ENCODE measurements around the gene FAM135A. TPM values are rescaled to one million over a fixed set of nuclear protein-coding genes. Genes with fewer than 3 reads are reported as not detected.

The FAM135A gene
- total and polyA plus RNA-seq, 2 experiments from 2014 or later, result 3.5 to 8.2 TPM

DNA sequence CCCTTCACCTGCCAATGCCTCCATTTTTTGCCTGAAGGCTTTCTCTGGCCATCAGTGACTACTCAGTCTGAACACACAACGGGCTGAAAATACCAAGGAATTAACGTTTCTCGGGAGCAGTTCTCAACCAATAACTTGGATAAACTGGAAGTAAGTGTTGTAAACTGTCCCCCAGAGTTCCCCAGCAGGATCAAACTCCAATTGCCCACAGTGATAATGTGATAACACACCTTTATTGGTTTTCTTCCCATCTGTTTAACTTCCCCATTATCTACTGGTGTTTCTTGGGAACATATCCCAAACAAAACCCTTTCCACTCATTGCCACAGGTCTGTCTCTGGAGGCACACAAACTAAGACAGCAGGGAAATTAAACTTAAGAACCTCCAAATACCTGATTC lies 21.8 kb upstream of the FAM135A start:
- Histone ChIP-seq H3K9me3 (ENCODE audit: low read depth) (no peaks in the 10 kb centered on the region), H3K4me2 (ENCODE audit: unreplicated experiment) (no peak overlapping the region), H3K9ac (no peak overlapping the region), H2AFZ (no peak overlapping the region), H3K36me3 (ENCODE audit: low read depth) (no peaks in the 10 kb centered on the region), H3K9me2 (ENCODE audit: insufficient read depth) (no peaks in the 10 kb centered on the region), H3K27me3 (replicated peaks; ENCODE audit: insufficient read depth) (peaks cover 20% of the 10 kb centered on the region; the same call in 1 of the 2 replicates), H3K4me1 (ENCODE audit: insufficient read depth) (no peaks in the 10 kb centered on the region), H3F3A (ENCODE audit: insufficient read depth) (no peaks in the 10 kb centered on the region), H3K27ac (no peak overlapping the region), H3K4me3 (no peak overlapping the region), H3K79me2 (ENCODE audit: insufficient read depth) (no peaks in the 10 kb centered on the region), H4K20me1 (ENCODE audit: insufficient read depth) (no peaks in the 10 kb centered on the region)
- DNase-seq, result no peak
- in situ Hi-C loops (cut with MboI), result no loop called here
- WGBS, 2 experiments (ENCODE audit: low coverage in 1 of 2, low lambda C conversion rate in 2 of 2, missing lambda C conversion rate in 2 of 2), result 67 to 70% methylated on average over 3 of the region's 3 CpGs
- TF ChIP-seq EZH2phosphoT487 (IDR thresholded peaks at IDR 0.05; ENCODE audit: insufficient read depth, low read depth) (no peak), EZH2 (IDR thresholded peaks at IDR 0.05; ENCODE audit: insufficient read depth, poor library complexity, severe bottlenecking) (no peak)

DNA sequence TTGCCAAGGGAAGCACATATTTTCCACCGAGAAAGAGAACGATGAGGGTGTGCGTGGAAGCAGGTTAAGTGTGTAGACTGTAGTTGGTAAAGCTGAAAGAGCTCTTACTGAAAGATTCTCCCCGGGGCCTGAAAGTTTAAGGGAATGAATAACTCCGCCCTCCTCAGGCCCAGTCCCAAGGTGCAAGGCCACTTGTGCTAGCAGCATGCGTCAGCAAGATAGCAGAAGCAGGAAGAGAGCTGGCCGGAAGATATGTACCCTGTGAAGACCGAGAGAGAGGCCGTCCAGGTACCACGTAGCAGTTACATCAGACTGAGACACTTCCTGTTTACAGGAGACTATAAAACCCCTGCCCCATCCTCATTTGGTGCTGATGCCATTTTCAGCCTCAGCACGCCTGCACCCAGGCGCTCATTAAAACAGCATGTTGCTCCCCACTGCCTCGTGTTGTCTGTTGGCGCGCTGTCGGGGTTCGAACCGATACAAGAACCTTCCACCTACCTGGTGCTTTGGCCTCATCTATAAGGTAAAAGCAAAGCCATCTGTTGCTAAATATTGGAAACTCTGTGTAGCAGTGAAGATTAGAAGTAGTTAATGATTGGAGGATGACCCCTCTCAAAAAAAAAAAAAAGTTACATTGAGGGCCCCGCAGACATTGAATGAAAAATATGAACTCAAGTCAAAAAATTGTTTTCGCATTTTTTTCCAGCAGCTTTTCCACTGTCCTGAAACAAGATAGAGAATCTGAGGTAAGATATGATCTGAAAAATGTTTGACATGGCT lies 18.6 kb upstream of the FAM135A start:
- H3K4me3 ChIP-seq, result no peak overlapping the region
- H3K4me2 ChIP-seq (ENCODE audit: unreplicated experiment), result no peak overlapping the region
- H2AFZ ChIP-seq, result no peak overlapping the region
- H3K4me1 ChIP-seq (ENCODE audit: insufficient read depth), result no peaks in the 10 kb centered on the region
- no peaks in the 10 kb centered on the region for H4K20me1 ChIP-seq (ENCODE audit: insufficient read depth)
- 77 to 83% methylated on average over 19 to 20 of the region's 20 CpGs for WGBS, 2 experiments (ENCODE audit: low coverage in 1 of 2, low lambda C conversion rate in 2 of 2, missing lambda C conversion rate in 2 of 2)
- TF ChIP-seq EZH2 (IDR thresholded peaks at IDR 0.05; ENCODE audit: insufficient read depth, poor library complexity, severe bottlenecking), result no peak
- TF ChIP-seq EZH2phosphoT487 (IDR thresholded peaks at IDR 0.05; ENCODE audit: insufficient read depth, low read depth), result no peak
- no peak overlapping the region for H3K9ac ChIP-seq
- H3K36me3 ChIP-seq (ENCODE audit: low read depth), result no peaks in the 10 kb centered on the region
- H3K9me2 ChIP-seq (ENCODE audit: insufficient read depth), result no peaks in the 10 kb centered on the region
- no peaks in the 10 kb centered on the region for H3F3A ChIP-seq (ENCODE audit: insufficient read depth)
- H3K9me3 ChIP-seq (ENCODE audit: low read depth), result no peaks in the 10 kb centered on the region
- DNase-seq, result no peak
- peaks cover 19% of the 10 kb centered on the region for H3K27me3 ChIP-seq (replicated peaks; ENCODE audit: insufficient read depth)
- H3K27ac ChIP-seq, result no peak overlapping the region
- in situ Hi-C loops (cut with MboI), result no loop called here
- H3K79me2 ChIP-seq (ENCODE audit: insufficient read depth), result no peaks in the 10 kb centered on the region

DNA sequence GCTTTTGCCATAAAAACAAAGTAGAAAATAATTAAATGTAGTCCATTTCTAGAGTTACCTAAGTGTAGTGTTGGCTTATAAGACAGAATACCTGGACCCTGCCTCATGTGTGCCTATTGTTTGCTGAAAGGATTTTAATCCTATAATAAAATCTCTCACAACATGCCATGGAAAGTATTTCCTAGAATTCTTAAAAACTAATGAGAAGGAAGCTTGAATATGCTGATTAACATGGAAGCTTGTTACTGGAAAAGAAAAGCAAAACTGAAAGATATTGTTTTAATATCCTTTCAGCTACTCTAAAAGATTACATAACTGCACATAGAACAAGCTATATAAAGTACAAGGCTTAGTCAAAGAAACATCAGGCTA lies 18.0 kb upstream of the FAM135A start:
- Histone ChIP-seq H3K36me3 (ENCODE audit: low read depth) (no peaks in the 10 kb centered on the region), H3K9me3 (ENCODE audit: low read depth) (no peaks in the 10 kb centered on the region), H3K27me3 (replicated peaks; ENCODE audit: insufficient read depth) (peaks cover 19% of the 10 kb centered on the region), H3K79me2 (ENCODE audit: insufficient read depth) (no peaks in the 10 kb centered on the region), H3K4me3 (no peak overlapping the region), H3K9me2 (ENCODE audit: insufficient read depth) (no peaks in the 10 kb centered on the region), H3K4me1 (ENCODE audit: insufficient read depth) (no peaks in the 10 kb centered on the region), H3K27ac (no peak overlapping the region), H4K20me1 (ENCODE audit: insufficient read depth) (no peaks in the 10 kb centered on the region), H3K9ac (no peak overlapping the region), H2AFZ (no peak overlapping the region), H3K4me2 (ENCODE audit: unreplicated experiment) (no peak overlapping the region), H3F3A (ENCODE audit: insufficient read depth) (no peaks in the 10 kb centered on the region)
- in situ Hi-C loops (cut with MboI), result no loop called here
- DNase-seq, result no peak
- TF ChIP-seq EZH2 (IDR thresholded peaks at IDR 0.05; ENCODE audit: insufficient read depth, poor library complexity, severe bottlenecking) (no peak), EZH2phosphoT487 (IDR thresholded peaks at IDR 0.05; ENCODE audit: insufficient read depth, low read depth) (no peak)

DNA sequence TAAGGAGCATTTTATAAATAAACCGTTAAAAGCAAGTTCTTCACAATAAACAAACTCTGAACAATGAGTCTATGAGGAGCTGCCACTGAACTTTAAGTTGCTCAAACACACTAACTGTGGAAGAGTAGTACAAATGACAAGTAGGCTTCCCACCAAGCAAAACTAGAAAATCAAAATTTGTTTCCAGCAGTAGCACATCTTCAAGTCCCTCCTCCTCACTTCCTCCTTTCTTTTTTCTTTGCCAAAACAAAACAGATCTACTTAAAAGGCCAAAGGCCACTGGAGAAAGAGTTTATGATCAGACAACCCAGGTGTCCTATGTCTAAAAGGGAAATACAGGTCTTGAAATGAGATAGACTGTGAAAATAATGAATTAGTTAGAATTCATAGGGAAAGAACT lies 17.1 kb upstream of the FAM135A start:
- Histone ChIP-seq H3K79me2 (ENCODE audit: insufficient read depth) (no peaks in the 10 kb centered on the region), H3K27me3 (replicated peaks; ENCODE audit: insufficient read depth) (peaks cover 19% of the 10 kb centered on the region), H3K4me1 (ENCODE audit: insufficient read depth) (no peaks in the 10 kb centered on the region), H3F3A (ENCODE audit: insufficient read depth) (no peaks in the 10 kb centered on the region), H3K4me2 (ENCODE audit: unreplicated experiment) (no peak overlapping the region), H3K27ac (no peak overlapping the region), H3K9ac (no peak overlapping the region), H3K4me3 (no peak overlapping the region), H2AFZ (no peak overlapping the region), H3K9me2 (ENCODE audit: insufficient read depth) (no peaks in the 10 kb centered on the region), H3K9me3 (ENCODE audit: low read depth) (no peaks in the 10 kb centered on the region), H3K36me3 (ENCODE audit: low read depth) (no peaks in the 10 kb centered on the region), H4K20me1 (ENCODE audit: insufficient read depth) (no peaks in the 10 kb centered on the region)
- no peak for DNase-seq
- 50 to 57% methylated on average over 1 of the region's 1 CpG for WGBS, 2 experiments (ENCODE audit: low coverage in 1 of 2, low lambda C conversion rate in 2 of 2, missing lambda C conversion rate in 2 of 2)
- TF ChIP-seq EZH2phosphoT487 (IDR thresholded peaks at IDR 0.05; ENCODE audit: insufficient read depth, low read depth) (no peak), EZH2 (IDR thresholded peaks at IDR 0.05; ENCODE audit: insufficient read depth, poor library complexity, severe bottlenecking) (no peak)
- in situ Hi-C loops (cut with MboI), result no loop called here

Measured in GM23248 (cell line).